ENCODE measurements around the gene ROR1.
"Not testable (repeated sequence)": the region's sequence is repeated elsewhere in the genome, so short reads cannot be mapped to it uniquely, and the experiment has no call there.

The ROR1 gene

DNA sequence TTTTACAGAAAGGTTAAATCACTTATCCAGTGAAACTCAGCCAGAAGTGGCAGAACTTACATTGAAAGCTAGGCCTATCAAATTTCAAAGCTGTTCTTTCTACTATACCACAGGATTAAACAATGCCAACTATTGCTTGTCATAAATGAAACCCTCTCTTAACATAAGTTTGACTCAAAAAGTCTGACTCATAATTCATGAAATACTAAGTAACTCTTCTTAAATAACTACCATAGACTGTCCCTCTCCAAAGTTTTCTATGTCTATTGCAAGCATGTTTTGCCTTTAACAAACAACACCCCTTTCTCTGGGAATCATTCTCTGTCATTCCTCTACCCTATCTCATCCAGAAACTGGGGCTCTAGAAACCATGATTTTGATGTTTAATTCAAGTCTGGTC is 320.1 kb downstream of the ROR1 start:
- no peaks in the 10 kb centered on the region for H3K36me3 ChIP-seq (ENCODE audit: control insufficient read depth, insufficient read depth, low read length)
- H3K4me1 ChIP-seq (ENCODE audit: control insufficient read depth, insufficient read depth, low read length, poor library complexity, severe bottlenecking), result peaks cover 31% of the 10 kb centered on the region
- no peak overlapping the region for H3K4me3 ChIP-seq (ENCODE audit: extremely low read depth, insufficient read depth, low read length, poor library complexity, severe bottlenecking)
- H3K27ac ChIP-seq (ENCODE audit: low read depth, low read length, severe bottlenecking), result peak overlapping the region; percentile 93
- H3K9me3 ChIP-seq (ENCODE audit: control insufficient read depth, low read length), result peaks cover 11% of the 10 kb centered on the region

GRCh38 chr1:64095832-64096231 is 322.0 kb downstream of the ROR1 start:
- WGBS, 2 experiments (ENCODE audit: insufficient coverage in 2 of 2), result no CpG with 5 or more reads among the region's 1 CpG
- Histone ChIP-seq H3K27ac (ENCODE audit: low read depth, low read length, severe bottlenecking) (no peak overlapping the region), H3K9me3 (ENCODE audit: control insufficient read depth, low read length) (no peaks in the 10 kb centered on the region), H3K4me1 (ENCODE audit: control insufficient read depth, insufficient read depth, low read length, poor library complexity, severe bottlenecking) (peaks cover 35% of the 10 kb centered on the region), H3K36me3 (ENCODE audit: control insufficient read depth, insufficient read depth, low read length) (no peaks in the 10 kb centered on the region), H3K4me3 (ENCODE audit: extremely low read depth, insufficient read depth, low read length, poor library complexity, severe bottlenecking) (no peak overlapping the region)

DNA sequence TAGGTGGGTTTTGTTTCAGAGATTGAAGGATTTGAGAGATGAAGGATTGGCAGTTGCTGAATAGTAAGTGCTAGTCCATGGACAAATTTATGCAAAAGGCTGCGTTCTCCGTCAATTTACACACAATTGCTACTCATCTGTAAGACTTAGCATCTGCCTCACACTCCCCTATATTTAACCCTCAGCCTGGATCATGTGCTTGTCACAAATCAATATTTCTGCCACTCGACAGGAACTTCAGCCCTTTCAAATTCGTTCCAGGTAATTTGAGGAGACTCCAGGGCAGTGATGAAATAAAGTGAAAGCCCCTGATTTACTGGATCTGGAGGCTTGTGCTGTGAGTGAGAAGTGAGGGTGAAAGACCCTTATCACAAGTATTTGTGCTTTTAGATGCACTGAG is 324.0 kb downstream of the ROR1 start:
- WGBS, 2 experiments (ENCODE audit: insufficient coverage in 2 of 2), result 81 to 100% methylated on average over 2 to 3 of the region's 4 CpGs
- Histone ChIP-seq H3K27ac (ENCODE audit: low read depth, low read length, severe bottlenecking) (peak overlapping the region; percentile 48), H3K9me3 (ENCODE audit: control insufficient read depth, low read length) (no peaks in the 10 kb centered on the region), H3K4me3 (ENCODE audit: extremely low read depth, insufficient read depth, low read length, poor library complexity, severe bottlenecking) (no peak overlapping the region), H3K36me3 (ENCODE audit: control insufficient read depth, insufficient read depth, low read length) (no peaks in the 10 kb centered on the region), H3K4me1 (ENCODE audit: control insufficient read depth, insufficient read depth, low read length, poor library complexity, severe bottlenecking) (peaks cover 29% of the 10 kb centered on the region)

- Histone ChIP-seq H3K4me3 (ENCODE audit: extremely low read depth, insufficient read depth, low read length, poor library complexity, severe bottlenecking) (no peak overlapping the region), H3K4me1 (ENCODE audit: control insufficient read depth, insufficient read depth, low read length, poor library complexity, severe bottlenecking) (peaks cover 23% of the 10 kb centered on the region), H3K27ac (ENCODE audit: low read depth, low read length, severe bottlenecking) (peak overlapping the region; percentile 48), H3K36me3 (ENCODE audit: control insufficient read depth, insufficient read depth, low read length) (no peaks in the 10 kb centered on the region), H3K9me3 (ENCODE audit: control insufficient read depth, low read length) (no peaks in the 10 kb centered on the region)
- 100% methylated on average over 1 of the region's 1 CpG for WGBS, 2 experiments (ENCODE audit: insufficient coverage in 2 of 2)
These were observed 324.6 kb downstream of the ROR1 start for GRCh38 chr1:64098436-64098835.

DNA sequence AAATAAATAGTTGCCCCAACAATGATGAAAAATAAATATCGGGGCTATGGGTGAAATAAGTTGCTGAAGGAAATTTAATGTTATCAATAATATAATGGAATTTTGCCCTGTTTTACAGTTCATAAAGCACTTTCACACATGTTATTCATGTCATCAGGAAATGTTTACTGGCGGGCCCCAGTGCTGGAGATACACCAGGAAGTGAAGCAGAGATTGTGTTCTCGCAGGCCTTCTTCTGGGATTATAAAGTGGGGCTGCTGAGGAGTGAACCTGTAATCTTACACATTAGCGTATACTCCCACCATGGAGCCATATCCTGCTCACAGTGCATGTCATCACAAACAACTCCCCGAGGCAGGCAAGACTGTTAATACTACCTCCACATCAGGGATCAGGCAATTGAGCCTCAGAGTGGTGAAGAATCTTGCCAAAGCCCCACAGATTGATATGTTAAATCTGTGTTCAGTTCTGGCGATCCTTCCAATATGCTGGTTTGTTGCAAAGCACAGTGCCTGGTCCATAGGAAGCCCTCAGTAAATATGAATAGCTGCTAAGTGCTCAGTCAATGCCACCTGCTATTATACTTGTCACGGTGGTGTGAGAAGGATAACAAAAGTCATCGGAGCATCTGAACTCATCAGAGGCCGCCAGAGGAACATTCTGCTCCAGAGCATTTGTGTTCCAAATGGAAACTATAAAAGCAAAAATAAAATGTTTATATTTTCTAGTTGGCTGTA is 325.2 kb downstream of the ROR1 start:
- H3K9me3 ChIP-seq (ENCODE audit: control insufficient read depth, low read length), result no peaks in the 10 kb centered on the region
- H3K27ac ChIP-seq (ENCODE audit: low read depth, low read length, severe bottlenecking), result peak overlapping the region; percentile 48
- no peaks in the 10 kb centered on the region for H3K36me3 ChIP-seq (ENCODE audit: control insufficient read depth, insufficient read depth, low read length)
- peaks cover 20% of the 10 kb centered on the region for H3K4me1 ChIP-seq (ENCODE audit: control insufficient read depth, insufficient read depth, low read length, poor library complexity, severe bottlenecking)
- WGBS, 2 experiments (ENCODE audit: insufficient coverage in 2 of 2), result 86 to 89% methylated on average over 2 to 3 of the region's 9 CpGs
- H3K4me3 ChIP-seq (ENCODE audit: extremely low read depth, insufficient read depth, low read length, poor library complexity, severe bottlenecking), result no peak overlapping the region

DNA sequence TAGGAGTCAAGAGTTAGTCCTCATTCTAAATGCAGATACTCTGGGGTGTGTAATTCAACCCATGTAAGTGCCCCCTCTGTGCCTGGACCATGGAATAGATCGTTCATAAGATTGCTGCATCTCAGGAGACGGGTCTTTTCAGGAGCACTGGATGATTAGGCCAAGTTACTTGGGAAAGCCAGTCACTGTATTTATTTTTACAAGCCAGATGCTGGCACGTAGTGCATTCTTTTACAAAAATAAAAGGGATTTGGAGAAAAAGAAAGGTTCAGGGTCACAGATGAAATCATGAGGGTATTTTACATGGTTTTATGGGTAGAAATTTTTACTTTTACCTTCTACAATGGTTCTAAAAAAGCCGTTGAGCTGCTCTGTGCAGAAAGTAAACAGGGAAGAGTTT is 327.0 kb downstream of the ROR1 start:
- H3K4me3 ChIP-seq (ENCODE audit: extremely low read depth, insufficient read depth, low read length, poor library complexity, severe bottlenecking), result no peak overlapping the region
- H3K27ac ChIP-seq (ENCODE audit: low read depth, low read length, severe bottlenecking), result no peak overlapping the region
- WGBS, 2 experiments (ENCODE audit: insufficient coverage in 2 of 2), result 83 to 89% methylated on average over 2 to 4 of the region's 4 CpGs

GRCh38 chr1:64104585-64104984 is 330.8 kb downstream of the ROR1 start:
- not testable (repeated sequence) for H3K27ac ChIP-seq (ENCODE audit: low read depth, low read length, severe bottlenecking); H3K4me3 ChIP-seq (ENCODE audit: extremely low read depth, insufficient read depth, low read length, poor library complexity, severe bottlenecking); H3K36me3 ChIP-seq (ENCODE audit: control insufficient read depth, insufficient read depth, low read length); H3K9me3 ChIP-seq (ENCODE audit: control insufficient read depth, low read length); H3K4me1 ChIP-seq (ENCODE audit: control insufficient read depth, insufficient read depth, low read length, poor library complexity, severe bottlenecking)
- WGBS, 2 experiments (ENCODE audit: insufficient coverage in 2 of 2), result no CpG with 5 or more reads among the region's 1 CpG

More for the DNA sequence above, 327.0 kb downstream of the ROR1 start:
- H3K36me3 ChIP-seq (ENCODE audit: control insufficient read depth, insufficient read depth, low read length), result no peaks in the 10 kb centered on the region
- peaks cover 20% of the 10 kb centered on the region for H3K4me1 ChIP-seq (ENCODE audit: control insufficient read depth, insufficient read depth, low read length, poor library complexity, severe bottlenecking)
- H3K9me3 ChIP-seq (ENCODE audit: control insufficient read depth, low read length), result no peaks in the 10 kb centered on the region

DNA sequence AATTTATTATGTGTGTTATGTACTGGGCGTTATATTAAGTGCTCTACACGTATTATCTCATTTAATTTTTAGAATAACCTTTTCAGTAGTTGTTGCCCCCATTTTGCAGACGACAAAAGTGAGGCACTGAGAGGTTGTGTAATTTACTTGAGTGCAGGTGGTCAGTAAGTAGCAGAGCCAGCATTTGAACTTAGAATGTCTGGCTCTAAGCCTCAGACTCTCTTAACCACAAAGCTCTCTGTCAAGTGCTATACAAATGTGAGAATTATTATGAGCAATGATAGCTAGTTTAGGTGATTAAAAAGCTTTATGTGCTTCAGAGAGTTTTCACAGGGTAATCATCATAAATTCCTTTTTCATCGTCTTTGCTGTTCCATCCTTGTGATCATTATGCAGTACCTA is 333.3 kb downstream of the ROR1 start:
- H3K4me1 ChIP-seq (ENCODE audit: control insufficient read depth, insufficient read depth, low read length, poor library complexity, severe bottlenecking), result peaks cover 25% of the 10 kb centered on the region
- no peaks in the 10 kb centered on the region for H3K36me3 ChIP-seq (ENCODE audit: control insufficient read depth, insufficient read depth, low read length)
- WGBS, 2 experiments (ENCODE audit: insufficient coverage in 2 of 2), result no CpG with 5 or more reads among the region's 4 CpGs
- no peaks in the 10 kb centered on the region for H3K9me3 ChIP-seq (ENCODE audit: control insufficient read depth, low read length)
- no peak overlapping the region for H3K4me3 ChIP-seq (ENCODE audit: extremely low read depth, insufficient read depth, low read length, poor library complexity, severe bottlenecking)
- no peak overlapping the region for H3K27ac ChIP-seq (ENCODE audit: low read depth, low read length, severe bottlenecking)

DNA sequence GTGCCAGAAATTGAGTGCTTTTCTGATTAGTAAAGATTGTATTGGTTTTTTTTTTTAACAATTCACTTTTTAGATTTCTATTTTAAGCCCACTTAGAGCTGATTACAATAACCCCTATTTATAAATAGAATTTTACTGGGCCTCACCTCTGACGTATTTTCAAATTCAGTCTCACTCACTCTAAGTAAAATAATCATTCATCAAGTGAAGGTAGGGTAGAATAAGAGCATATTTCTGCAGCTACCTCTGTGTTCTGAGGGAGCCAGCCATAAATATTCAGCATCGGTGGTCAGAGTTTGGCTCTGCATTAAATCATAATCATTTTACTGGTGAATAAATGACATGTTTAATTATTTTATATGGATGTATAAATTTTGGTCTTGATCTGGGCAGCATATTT is 333.8 kb downstream of the ROR1 start:
- Histone ChIP-seq H3K4me1 (ENCODE audit: control insufficient read depth, insufficient read depth, low read length, poor library complexity, severe bottlenecking) (peaks cover 28% of the 10 kb centered on the region), H3K36me3 (ENCODE audit: control insufficient read depth, insufficient read depth, low read length) (no peaks in the 10 kb centered on the region), H3K9me3 (ENCODE audit: control insufficient read depth, low read length) (no peaks in the 10 kb centered on the region), H3K27ac (ENCODE audit: low read depth, low read length, severe bottlenecking) (no peak overlapping the region), H3K4me3 (ENCODE audit: extremely low read depth, insufficient read depth, low read length, poor library complexity, severe bottlenecking) (no peak overlapping the region)
- WGBS, 2 experiments (ENCODE audit: insufficient coverage in 2 of 2), result no CpG with 5 or more reads among the region's 2 CpGs

GRCh38 chr1:64110924-64111777 is 337.3 kb downstream of the ROR1 start:
- no peak overlapping the region for H3K4me3 ChIP-seq (ENCODE audit: extremely low read depth, insufficient read depth, low read length, poor library complexity, severe bottlenecking)
- no peaks in the 10 kb centered on the region for H3K9me3 ChIP-seq (ENCODE audit: control insufficient read depth, low read length)
- WGBS, 2 experiments (ENCODE audit: insufficient coverage in 2 of 2), result 67 to 100% methylated on average over 1 to 2 of the region's 6 CpGs
- peak overlapping the region; percentile 52 for H3K27ac ChIP-seq (ENCODE audit: low read depth, low read length, severe bottlenecking)
- no peaks in the 10 kb centered on the region for H3K36me3 ChIP-seq (ENCODE audit: control insufficient read depth, insufficient read depth, low read length)
- peaks cover 32% of the 10 kb centered on the region for H3K4me1 ChIP-seq (ENCODE audit: control insufficient read depth, insufficient read depth, low read length, poor library complexity, severe bottlenecking)

DNA sequence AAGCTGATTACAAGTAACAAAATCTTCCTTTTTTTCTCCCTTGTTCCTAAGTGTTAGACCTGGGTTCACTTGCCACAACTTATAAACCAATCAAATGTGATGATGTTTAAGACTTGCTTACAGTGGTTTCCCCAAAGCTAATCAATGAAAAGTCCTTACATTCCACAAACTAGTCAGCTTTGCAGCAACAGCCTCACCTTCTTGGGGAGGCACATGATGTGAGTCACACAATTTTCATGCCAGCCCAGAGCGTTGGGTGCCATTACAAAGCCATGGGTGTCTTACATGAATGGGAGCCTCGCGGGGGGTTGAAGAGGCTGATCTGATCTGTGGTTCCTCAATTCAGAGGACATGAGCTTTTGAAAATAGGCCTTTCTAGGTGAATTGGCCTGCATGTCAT is 338.0 kb downstream of the ROR1 start:
- H3K4me3 ChIP-seq (ENCODE audit: extremely low read depth, insufficient read depth, low read length, poor library complexity, severe bottlenecking), result no peak overlapping the region
- H3K9me3 ChIP-seq (ENCODE audit: control insufficient read depth, low read length), result no peaks in the 10 kb centered on the region
- H3K4me1 ChIP-seq (ENCODE audit: control insufficient read depth, insufficient read depth, low read length, poor library complexity, severe bottlenecking), result peaks cover 32% of the 10 kb centered on the region
- no peaks in the 10 kb centered on the region for H3K36me3 ChIP-seq (ENCODE audit: control insufficient read depth, insufficient read depth, low read length)
- peak overlapping the region; percentile 52 for H3K27ac ChIP-seq (ENCODE audit: low read depth, low read length, severe bottlenecking)
- WGBS, 2 experiments (ENCODE audit: insufficient coverage in 2 of 2), result 100% methylated on average over 3 of the region's 3 CpGs

Data from mesodermal cell (in vitro differentiated cells).